HuH-7 (cell line): ENCODE results near the gene FHIT.

Experiments used
- DNase-seq: peaks from one replicate; pipeline ENCODE4 v3.0.0; 2011; ENCODE audit warnings: low spot score

The FHIT gene

DNA sequence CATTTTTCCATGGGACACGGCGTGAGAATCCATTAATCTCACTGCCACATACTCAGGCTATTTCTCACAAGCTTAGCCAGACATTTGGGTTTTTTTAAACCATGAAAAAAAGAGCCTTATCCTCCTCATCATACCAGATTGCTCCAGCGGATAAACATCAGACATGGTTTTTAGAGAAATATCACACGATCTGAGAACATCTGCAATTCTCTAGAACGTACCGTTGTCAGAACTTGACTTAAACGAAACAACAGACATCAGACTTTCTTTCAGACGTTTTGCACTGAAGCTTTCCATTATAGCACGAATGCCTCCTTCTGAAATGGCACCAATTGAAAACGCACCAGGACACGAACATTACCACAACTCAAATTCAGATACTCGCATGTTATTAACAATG lies 1457.3 kb downstream of the FHIT start:
- no peak for DNase-seq

DNA sequence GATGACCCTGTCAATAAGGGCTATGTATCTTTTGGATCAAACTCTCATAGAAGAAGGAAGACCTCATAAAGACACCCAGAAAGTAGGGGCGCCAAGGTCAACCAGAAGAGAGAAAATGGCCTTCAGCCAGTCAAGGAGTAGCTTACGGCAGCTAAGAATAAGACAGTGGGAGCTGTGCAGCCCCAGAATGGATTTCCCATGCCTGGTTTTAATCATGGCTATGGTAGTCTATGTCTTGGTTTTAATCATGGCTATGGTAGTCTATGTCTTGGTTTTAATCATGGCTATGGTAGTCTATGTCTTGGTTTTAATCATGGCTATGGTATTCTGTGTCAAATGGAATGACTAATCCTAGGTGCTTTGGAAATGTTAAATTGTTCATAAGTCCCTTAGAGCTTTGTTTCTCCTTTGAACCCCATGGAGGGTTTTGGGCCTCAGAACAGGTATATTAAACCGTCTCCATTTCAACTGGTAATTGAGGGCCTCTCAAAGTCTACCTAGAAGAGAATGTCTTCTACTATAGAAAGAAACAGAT lies 1459.4 kb downstream of the FHIT start:
- DNase-seq: no peak

DNA sequence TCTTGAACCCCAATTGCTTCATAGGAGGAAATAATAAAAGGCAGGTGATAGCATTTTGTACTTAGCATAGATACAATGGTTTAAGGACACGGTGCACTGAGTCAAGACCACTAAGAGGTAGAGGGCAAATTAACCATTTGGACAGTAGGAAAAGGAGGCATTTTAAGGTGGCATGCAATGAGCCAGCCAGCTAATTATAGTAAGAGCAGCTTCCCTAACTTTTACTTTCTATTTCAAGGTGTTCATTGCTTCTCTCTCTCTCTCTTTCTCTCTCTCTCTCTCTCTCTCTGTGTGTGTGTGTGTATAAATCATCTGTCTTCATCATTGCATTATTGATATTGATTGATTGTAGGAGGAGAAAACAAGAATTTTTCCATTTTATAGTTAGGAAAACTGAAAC lies 1461.0 kb downstream of the FHIT start:
- DNase-seq: no peak

DNA sequence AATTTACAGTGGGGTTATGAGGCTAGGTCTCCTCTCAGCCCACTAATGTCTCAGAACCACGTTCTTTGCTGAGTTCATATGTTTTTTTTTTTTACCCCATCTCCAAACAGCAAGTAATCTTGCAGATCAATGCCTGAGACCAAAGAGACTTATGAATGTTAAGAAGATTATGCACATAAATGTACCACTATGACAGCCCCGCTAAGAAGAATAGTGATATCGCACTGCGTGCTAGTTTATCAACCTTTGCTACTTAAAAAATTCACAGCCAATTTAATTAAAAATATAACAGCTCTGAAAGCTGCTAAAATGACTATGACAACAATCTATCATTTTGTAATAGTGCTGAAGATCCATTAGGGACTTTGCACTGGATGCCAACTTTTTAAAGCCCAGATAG lies 1462.5 kb downstream of the FHIT start:
- DNase-seq: no peak

DNA sequence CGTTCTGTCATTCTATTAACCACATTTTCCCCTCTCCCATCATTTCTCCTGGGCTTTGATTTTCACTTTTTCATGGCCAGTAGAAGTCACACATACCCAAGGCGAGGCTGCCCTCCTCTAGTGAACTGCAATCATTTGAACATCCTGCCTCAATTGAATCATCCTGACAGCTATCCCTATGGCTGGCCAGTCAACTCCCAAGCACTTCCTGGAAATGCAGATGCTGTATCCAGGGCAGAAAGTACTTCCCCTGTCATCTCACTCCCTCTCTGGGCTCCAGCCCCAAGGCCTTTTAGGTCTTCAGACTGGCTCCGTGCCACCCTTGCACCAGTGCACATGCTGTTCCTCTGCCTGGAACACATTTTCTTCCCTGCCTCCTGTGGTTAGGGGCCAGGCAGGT lies 1463.1 kb downstream of the FHIT start:
- no peak for DNase-seq

GRCh38 chr3:59786374-59786773 lies 1464.9 kb downstream of the FHIT start:
- no peak for DNase-seq

DNA sequence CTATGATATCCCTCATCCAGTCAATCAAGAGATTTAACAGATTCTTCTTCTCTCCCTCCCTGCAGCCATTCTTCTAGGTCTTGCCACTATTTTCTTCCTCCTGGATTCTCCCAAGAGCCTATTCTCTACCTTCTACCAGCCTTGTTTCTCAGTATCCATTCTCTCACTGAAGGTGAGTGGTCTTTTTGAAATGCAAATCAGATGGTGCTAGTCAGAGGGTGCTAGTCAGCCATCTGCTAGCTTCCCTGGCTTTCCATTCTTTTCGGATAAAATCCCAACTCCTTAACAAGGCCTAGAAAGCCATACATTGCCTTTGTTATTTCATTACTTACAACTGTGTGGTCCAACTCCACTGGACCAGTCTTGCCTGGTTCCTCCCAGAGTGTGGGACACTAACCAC lies 1467.1 kb downstream of the FHIT start:
- DNase-seq: no peak

DNA sequence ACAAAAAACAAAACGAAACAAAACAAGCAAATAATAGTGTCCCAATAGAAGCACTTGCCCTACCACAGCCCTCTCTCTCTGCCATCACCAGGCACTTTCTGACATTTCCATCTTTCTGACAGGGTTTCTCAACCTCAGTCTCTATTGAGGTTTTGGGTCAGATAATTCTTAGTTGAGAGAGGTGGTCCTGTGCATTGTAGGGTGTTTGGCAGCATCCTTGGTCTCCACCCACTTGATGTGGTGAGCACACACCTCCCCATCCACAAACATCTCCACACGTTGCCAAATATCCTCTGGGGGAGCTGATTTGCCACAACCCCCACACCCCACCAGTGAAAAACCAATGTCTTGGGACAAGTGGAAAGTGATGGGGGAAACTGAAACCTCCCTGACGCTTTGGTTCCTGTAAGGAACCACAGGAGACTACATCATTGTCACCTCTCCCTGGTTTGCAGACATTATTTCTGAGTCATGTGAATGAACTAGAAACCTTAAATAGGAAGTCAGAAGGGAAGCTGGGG lies 1467.7 kb downstream of the FHIT start:
- no peak for DNase-seq

GRCh38 chr3:59782664-59783063 lies 1468.6 kb downstream of the FHIT start:
- no peak for DNase-seq

- no peak for DNase-seq
Measured at GRCh38 chr3:59780209-59780608, 1471.0 kb downstream of the FHIT start.

DNA sequence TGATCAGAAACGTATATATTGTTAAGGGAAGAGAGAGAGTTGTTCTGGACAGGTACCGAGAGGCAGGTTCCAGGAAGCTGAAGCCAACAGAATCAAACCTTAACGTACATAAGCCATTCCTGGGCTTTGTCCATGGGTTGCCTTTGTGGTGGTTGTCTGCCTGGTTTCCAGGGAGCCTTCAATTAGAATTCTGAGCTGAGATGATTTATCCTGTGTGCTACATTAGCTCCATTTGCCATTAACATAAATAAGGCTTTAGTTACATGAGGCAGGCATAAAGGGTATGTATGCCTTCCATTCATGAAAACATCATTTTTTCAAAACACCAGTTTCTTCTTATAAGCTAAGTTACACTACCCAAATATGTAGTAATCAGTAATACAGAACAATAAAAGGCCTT lies 1472.0 kb downstream of the FHIT start:
- DNase-seq: no peak

GRCh38 chr3:59777667-59778077 lies 1473.6 kb downstream of the FHIT start:
- DNase-seq: no peak

GRCh38 chr3:59777066-59777465 lies 1474.2 kb downstream of the FHIT start:
- no peak for DNase-seq

- no peak for DNase-seq
Measured at GRCh38 chr3:59775761-59776325, 1475.4 kb downstream of the FHIT start.

- no peak for DNase-seq
Measured at GRCh38 chr3:59775106-59775505, 1476.1 kb downstream of the FHIT start.

DNA sequence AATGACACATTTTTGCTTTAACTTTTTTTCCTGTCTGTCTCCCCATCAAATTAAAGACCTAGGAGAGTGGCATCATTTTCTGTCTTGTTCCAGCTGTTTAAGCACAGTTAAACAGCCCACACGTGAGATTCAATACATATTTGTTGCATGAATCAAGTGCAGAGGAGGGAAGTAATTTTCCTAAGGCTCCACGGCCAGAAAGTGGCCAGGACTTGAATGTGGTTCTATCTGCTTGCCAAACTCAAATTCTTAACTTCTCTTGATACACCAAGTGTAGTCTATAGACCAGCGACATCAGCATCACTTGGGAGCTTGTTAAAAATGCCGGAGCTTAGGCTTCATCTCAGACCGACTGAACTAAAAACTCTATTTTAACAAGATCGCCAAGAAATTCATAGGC lies 1476.6 kb downstream of the FHIT start:
- no peak for DNase-seq

GRCh38 chr3:59774000-59774399 lies 1477.3 kb downstream of the FHIT start:
- DNase-seq: no peak

- no peak for DNase-seq
Measured at GRCh38 chr3:59772416-59773408, 1478.5 kb downstream of the FHIT start.

GRCh38 chr3:59771768-59772181 lies 1479.5 kb downstream of the FHIT start:
- DNase-seq: no peak

DNA sequence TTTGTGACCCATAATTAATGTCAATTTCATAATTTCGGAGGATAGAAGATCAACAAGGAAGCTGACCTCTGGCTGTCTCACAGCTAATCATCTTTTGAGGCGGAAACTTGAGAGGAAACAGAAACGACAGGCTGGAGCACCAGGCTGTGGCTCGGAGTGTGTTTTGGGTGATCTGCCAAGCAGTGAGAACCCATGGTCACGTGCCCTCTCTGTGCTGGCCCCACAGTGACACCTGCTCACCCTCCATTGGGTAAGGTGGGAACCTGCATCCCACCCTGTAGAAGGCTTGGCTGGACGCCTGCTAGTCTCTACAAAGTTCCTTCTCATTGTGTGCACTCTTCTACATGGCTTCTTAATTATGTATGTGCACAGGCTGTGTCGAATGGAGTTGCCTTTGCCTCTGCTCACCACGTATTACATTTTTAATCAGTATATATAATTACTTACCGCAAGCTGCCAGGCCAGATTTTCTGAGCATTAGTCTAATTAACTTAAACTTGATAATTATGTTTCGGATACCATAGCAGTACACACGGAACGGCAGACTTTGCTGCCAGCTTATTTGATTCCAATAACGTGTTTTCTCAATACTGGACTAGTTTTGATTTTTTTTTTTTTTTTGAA lies 1482.0 kb downstream of the FHIT start:
- DNase-seq: no peak

- DNase-seq: no peak
Measured at GRCh38 chr3:59766200-59766872, 1484.9 kb downstream of the FHIT start.

GRCh38 chr3:59764171-59764570 lies 1487.1 kb downstream of the FHIT start:
- DNase-seq: no peak
